NCI-H1436 (cell line): Measurements from ENCODE around the gene SULT1A1.
"Not testable (repeated sequence)": the region's sequence is repeated elsewhere in the genome, so short reads cannot be mapped to it uniquely, and the experiment has no call there.

Source experiments
- DNase-seq: peaks from one replicate; lab custom pipeline; 2025; lab: John Stamatoyannopoulos, UW

Gene SULT1A1

DNA sequence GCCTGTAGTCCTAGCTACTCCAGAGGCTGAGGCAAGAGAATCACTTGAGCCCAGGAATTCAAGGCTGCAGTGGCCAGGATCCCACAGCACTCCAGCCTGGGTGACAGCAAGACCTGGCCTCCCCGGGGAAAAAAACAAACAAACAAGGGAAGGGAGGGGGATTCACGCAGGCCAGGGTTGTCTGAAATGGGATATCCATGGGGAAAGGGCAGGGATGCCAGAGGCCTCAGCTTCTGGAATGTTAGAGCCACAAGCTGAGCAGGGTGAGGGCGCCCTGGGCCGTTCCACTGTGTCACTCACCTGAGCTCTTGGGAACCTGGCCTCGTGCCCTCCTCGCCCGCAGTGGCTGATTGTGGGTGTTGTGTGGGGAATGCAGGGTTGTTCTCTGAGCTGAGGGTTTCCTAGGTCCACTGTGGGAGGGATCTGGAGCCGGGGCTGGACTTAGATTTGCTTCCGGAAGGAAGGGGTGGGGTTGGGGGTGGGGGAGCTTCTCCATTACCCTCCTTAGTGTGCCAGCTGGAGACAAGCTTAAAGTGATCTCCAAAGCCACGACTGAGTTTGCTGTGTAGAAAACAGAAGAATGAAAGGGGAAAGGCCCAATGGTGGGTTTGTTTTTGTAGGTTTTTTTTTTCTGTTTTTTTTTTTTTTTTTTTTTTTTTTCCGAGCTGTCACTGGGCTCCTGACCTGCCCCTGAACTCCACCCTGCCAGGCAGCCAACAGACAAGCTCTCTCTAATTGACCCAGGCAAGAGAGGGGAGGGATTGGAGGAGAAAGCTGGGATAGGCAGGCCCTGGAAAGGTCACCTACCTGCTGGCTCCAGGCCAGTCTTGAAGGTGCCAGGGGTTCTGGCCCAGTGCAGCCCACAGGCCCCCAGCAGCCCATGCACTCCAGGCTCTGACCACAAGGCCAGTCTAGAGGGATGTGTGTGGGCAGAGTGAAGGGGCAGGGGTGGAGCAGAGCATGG, at the start of gene SULT1A1:
SULT1A1 (minus strand) TSS at position 414 of the 964 bp plus-strand sequence. CDS start 1,189 bp downstream, outside the sequence.
- DNase-seq: no peak

DNA sequence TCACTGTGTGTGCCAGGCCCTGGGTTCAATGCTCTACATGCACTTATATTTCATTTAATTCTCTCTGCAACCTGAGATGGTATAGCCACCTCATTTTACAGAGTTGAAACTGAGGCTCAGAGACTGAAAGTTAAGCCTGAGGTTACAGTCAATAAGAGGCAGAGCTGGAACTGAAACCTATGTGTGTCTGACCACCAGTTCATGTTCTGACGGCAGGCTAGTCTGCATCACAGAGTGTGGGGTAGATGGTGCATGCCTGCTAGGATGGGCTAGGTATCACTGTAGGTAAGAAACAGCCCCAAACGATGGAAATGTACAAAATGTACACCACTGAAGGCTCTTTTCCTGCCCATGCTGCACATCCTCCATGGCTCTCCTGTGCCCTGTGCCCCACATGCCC, 30.1 kb upstream of the SULT1A1 start:
- DNase-seq: not testable (repeated sequence)

DNA sequence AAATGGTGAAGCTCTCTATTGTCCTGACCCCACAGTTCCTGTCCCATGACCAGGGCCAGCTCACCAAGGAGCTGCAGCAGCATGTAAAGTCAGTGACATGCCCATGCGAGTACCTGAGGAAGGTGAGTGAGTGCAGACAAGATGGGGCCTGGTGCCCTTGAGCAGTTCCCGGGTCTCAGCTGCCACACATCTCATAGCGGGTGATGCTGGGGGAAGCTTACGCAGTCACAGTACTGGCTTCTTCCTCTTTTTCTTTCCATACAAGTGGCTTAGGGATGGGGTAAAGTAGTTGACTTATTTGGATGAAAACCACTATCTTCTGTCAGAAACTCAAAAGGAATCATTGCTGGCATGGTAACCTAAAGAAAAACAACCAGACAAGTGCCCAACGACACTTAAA, 28.5 kb upstream of the SULT1A1 start:
- DNase-seq: not testable (repeated sequence)

DNA sequence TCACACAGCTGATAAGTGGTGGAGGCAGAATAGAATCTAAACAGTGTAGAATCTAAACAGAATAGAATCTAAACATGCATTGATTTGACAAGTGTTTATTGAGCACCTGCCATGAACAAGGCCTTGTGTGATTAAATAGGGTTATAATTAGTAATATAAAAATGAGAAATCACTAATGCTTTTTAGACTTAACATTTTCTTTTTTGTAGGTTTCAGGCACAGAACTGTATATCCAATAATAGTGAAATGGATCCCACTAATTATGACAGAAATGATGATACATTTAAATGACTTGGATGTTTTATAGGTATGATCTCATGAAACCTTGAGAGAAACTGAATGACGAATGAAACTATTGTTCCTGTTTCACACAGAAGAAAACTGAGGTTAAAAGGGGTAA, 27.9 kb upstream of the SULT1A1 start, which contains the start of gene NPIPB8:
NPIPB8 (plus strand) TSS at position 301 of the 400 bp plus-strand sequence. CDS start 296 bp downstream, outside the sequence.
- not testable (repeated sequence) for DNase-seq

DNA sequence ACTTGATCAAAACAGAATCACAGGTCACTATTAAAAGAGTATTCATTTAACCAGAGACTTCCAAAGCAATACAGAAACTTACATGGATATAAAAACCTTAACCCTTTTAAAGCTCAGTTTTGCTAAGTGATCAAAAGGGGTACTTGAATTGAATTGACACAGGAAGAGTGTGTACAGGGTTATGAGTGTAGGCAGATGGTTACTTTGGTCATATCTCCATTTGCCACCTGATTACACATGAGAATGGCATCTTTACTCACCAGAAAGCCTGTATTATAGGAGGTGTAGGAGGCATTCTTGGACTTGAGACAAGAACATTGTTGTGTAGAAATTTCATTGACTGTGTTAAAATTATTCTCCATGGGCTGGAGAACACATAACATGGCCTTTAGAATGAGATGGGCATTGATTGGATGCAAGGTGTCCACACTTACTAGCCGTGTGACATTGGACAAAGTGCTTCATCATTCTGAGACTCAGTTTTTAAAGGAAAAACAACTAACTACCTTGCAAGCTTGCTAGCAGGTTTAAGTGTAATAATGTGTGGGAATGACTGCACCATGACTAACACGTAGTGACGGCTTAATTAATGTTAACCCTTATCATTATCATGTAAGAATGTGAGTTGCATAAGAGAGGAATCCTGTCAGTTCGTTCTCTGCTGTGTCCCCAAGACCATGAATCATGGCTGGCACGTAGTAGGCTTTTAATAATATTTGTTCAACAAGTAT, 26.4 kb upstream of the SULT1A1 start:
- DNase-seq: not testable (repeated sequence)

DNA sequence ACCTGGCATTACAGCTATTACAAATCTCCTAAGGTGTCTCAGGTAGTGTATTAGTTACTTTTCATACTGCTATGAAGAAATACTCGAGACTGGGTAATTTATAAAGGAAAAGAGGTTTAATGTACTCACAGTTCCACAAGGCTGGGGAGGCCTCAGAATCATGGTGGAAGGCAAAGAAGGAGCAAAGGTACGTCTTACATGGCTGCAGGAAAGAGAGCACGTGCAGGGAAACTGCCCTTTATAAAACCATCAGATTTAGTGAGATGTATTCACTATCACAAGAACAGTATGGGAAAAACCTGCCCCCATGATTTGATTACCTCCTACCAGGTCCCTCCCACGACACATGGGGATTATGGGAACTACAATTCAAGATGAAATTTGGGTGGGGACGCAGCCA, 21.1 kb upstream of the SULT1A1 start:
- DNase-seq: not testable (repeated sequence)

DNA sequence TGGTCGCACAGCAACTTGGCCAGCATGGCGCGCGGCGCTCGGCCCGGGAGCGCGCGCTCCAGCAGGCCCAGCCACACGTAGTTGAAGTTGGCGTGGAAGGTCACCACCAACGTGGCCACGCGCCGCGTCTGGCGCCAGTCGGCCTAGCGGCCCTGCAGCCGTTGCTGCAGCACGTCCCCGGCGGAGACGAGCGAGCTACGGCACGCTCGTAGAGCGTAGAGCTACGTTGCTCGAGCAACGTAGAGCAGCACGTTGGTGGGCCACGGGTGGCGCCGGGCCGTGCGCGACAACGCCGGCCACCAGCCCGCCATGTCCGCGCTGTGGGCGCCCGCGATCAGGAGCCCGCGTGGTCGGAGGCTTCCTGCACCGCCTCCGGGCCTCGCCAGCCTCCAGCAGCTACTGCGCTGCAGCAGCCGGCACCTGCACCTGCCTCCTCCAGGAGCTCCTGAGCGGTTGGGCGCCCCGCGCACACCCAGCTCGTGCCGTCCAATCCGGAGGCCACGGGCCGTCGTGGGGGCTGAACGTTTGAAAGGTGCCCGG, 13.4 kb upstream of the SULT1A1 start:
- DNase-seq: peak; percentile 68

DNA sequence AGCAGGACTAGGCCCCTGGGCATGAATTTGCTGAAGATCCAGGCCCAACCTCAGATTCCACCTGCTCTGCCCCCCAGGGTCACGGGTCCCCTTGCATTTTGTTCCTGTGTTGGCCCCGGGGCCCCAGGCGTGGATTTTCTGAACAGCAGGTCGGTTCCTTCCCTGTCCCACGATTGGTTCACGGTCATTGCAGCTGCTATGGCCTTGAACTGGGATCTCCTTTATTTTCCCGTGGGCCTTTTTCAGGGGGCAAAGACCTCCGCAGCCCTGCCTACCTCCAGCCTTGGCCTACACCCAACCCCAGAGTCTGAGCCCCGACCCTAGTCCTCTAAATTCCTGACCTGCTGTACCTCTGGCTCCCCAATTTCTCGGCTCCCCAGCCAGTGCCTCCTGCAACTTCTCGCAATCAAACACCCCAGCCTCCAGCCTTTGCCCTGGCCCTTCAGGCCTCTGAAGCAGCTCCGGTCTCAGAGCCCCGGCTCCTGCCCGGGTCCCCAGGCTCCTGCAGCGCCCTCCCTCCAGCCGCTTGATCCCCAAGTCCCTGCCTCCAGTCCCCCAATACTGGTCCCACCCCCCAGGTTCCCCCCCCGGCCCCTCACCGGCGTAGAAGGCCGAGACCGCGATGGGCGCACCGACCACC, 12.8 kb upstream of the SULT1A1 start:
- DNase-seq: not testable (repeated sequence)

DNA sequence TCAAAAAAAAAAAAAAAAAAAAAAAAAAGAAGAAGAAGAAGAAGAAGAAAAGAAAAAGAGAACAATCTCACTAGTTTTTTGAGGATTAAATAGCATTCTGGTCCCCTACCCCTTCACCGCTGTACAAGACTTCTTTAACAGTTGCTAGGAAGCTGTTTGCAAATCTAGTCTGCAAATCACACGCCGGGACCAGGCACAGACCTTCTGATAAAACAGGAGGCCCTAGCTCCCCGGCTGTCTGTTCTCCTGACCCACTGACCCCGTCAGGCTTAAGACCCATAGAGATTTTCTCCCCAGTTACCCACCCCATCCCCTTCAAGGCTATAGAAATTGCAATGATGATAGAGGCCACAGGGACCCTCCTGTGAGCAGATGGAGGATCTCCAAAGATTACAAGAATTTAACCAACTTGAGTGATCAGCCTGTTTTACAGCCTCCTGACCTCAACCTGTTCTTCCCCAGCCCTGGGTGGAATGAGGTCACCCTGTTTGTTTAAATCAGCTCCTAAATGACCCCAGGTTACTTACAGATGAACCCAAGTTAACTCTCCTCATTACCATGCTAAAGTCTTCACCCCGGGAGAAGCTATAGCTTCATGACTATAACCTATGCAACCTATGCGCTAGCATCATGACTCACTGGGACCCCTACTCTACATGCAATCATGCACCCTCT, 11.8 kb upstream of the SULT1A1 start:
- DNase-seq: no peak

DNA sequence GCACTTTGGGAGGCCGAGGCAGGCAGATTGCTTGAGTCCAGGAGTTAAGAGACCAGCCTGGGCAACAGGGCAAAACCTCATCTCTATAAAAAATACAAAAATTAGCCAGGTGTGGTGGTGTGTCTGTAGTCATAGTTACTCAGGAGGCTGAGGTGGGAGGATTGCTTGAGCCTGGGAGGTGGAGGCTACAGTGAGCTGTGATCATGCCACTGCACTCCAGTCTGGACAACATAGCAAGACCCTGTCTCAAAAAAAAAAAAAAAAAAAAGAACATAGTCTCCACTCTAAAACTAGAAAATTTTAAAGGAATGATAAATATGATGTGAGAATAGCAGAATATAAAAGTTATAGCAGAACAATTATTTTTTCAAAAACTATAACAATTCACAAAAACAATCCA, 10.5 kb upstream of the SULT1A1 start:
- not testable (repeated sequence) for DNase-seq

DNA sequence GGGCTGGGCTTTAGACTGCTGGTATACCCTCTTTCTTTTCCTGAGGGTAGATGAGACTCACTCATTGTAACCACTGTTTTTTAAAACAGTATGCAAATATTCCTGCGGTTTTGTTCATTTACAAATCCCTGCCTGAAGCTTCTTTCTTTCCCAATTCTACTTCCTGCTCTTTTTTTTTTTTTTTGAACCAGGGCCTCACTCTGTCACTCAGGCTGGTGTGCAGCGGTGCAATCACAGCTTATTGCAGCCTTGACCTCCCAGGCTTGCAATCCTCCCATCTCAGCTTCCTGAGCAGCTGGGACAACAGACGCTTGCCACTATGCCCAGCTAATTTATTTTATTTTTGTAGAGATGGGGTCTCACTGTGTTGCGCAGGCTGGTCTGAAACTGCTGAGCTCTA, 8.0 kb upstream of the SULT1A1 start:
- no peak for DNase-seq

DNA sequence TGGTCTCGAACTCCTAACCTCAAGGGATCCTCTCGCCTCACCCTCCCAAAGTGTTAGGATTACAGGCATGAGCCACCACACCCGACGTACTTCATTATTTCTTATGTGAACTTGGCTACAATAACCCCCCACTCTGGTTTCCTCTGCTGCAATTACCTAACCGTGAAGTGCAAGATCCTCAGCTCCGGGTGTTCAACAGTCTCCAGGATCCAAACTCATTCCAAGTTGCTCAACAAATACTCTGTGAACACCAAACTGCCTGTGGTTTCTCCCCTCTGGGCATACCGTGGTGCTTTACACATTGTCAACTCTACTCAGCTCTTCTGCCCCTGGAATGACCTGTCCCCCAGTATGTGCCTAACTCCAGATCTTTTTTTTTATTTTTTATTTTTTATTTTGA, 6.8 kb upstream of the SULT1A1 start:
- no peak for DNase-seq

DNA sequence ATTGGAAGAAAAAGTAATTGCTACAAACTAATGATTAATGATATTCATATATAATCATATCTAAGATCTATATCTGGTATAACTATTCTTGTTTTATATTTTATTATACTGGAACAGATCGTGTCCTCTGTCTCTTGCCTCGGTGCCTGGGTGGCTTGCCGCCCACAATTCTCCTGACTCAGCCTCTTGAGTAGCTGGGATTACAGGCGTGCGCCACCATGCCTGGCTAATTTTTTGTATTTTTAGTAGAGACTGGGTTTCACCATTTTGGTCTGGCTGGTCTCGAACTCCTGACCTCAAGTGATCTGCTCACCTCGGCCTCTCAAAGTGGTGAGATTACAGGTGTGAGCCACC, 6.4 kb upstream of the SULT1A1 start:
- DNase-seq: not testable (repeated sequence)

DNA sequence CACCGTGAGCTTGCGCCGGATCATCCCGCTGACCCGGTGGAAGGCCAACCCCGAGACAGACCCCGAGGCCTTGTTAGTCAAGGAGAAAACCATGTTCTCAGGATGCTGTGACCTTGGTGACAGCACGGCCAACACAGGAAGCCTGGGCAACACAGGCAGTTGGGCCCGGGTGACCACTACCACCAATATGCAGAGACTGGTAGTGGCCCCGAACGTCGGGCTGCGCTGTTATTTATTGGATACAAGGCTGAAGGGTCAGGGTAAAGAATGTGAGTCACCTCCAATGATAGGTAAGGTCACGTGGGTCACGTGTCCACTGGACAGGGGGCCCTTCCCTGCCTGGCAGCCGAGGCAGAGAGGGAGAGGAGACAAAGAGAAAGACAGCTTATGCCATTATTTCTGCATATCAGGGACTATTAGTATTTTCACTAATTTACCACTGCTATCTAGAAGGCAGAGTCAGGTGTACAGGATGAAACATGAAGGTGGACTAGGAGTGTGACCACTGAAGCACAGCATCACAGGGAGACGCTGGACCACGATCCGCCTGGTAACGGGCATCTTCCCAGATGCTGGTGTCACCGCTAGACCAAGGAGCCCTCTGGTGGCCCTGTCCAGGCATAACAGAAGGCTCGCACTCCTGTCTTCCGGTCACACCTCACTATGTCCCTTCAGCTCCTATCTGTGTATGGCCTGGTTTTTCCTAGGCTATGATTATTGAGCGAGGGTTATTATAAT, 5.8 kb upstream of the SULT1A1 start:
- DNase-seq: not testable (repeated sequence)

DNA sequence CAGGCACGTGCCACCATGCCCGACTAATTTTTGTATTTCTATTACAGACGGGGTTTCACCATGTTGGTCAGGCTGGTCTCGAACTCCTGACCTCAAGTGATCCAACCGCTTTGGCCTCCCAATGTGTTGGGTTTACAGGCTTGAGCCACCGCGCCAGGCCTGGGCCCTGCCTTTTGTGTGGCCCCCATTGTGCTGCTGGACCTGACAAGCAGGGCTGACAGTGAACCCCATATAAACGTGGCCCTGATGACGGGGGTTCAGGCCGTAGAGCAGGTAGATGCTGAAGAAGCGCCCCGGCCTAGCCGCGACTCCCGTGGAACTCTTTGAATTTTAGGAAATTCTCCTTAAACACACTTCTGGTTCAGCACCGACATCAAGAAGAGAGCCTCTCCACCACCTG, 4.7 kb upstream of the SULT1A1 start:
- not testable (repeated sequence) for DNase-seq

DNA sequence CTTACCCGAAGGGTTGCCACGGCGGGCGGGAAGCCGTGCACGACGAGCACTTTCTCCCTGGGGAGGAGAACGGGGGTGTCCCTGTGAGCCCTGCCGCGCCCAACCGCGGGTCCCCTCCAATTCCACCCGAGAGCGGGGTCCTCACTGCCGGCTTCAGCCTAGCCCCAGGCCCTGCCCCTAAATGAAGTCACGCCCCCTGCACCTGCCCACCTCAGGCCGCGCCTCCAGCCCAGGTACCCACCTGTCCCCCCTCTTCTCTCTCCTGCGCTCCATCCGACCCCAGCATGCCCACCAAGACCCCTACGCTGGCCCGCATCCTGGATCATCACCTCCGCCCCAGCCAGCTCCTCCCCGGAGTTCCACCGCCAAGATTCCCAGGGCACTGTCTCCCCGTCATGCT, 4.1 kb upstream of the SULT1A1 start:
- not testable (repeated sequence) for DNase-seq

DNA sequence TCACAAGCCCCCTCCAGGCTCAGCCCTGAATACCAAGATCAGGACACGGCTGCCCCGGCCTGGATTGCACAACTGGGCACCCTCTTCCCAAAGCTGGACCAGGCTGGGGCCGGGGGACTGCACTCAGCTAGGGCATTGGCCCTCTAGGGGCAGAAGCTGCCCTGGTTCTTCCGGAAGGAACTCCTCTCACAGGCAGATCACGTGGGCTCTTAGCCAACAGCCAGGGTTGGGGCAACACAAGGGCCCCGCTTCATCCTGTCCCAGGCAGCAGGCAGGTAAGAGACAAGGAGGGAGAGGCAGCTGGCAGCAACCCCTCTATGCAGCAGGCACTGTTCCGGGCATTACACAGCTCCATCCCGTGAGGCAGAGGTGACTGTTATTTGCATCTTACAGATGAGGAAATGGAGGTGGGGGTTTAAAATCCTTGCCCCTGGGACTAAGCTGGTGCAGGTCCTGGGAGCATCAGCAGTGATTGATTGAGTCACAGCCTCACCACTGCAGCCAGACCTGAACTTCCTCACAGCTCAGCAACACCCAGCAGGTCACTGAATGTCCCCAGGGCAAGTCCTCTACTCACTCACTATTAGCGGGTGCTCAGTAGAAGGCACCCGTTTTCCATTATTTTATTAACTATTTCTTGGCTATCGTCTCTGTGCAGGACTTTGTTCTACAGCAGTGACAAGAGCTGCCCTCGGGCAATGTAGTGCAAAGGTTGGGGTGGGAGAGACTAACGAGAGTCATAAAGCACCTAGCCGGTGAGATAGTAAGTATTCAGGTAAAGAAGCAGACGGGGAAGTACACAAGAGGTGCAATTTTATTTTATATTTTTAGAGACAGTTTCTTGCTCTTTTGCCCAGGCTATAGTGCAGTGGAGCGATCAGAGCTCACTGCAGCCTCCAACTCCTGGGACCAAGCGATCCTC, 2.8 kb upstream of the SULT1A1 start:
- DNase-seq: not testable (repeated sequence)

DNA sequence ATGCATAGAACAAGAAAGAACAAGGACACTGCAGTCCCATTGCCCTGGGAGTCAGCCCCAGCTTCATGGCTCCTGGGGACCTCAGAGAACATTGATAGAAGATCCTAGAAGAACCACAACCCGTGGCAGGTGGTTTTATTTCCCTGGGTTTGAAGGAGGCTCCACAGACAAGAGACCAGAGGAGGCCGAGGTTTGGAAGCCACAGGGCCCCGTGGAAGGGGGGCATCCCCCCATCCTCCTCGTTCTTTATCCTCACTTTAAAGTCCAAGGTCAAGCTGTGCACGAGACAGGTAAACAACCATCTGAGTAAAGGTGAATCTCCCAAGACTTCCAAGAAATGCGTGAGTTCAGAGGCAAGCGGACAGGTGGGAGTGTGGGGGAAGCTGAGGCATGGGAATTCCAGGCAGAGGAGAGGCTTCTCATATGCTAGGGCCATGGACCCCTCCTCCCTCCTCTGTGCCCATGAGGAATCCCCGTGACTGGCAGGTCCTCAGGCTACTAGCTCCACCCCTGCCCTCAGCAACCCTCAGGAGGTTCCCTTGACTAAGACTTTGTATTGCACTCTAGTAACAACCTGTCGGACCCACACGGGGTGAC, 849 bp upstream of the SULT1A1 start:
- no peak for DNase-seq
